ENCODE measurements around the gene UBE2D4.
A peak's percentile ranks its signal among the peaks of the same experiment; 100 is the strongest.

Gene UBE2D4

DNA sequence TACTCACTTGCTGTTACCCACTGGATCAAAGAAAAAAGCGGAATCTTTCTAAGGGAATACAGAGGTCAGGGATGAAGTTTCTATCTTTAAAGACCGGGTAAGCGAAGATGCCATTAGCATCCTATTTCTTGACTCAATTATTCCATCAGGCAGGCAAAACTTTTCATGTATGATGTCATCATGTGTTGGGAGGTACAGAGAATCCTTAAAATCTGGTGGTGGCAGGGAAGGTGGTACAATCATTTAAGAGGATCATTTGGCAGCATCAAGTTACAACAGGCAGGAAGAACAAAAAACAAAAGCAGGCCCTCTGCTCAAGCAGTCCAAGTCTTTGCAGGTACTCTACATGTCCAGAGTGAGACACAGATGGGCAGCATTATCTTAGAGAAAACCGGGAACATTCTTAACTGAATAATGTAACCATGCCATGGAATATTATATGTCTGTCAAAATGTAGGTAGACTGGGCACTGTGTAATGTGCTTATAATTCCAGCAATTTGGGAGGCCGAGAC lies 23.6 kb upstream of the UBE2D4 start:
- no peak overlapping the region for H3K4me3 ChIP-seq (ENCODE audit: low read depth, low read length)
- TF ChIP-seq, protein P1, sequence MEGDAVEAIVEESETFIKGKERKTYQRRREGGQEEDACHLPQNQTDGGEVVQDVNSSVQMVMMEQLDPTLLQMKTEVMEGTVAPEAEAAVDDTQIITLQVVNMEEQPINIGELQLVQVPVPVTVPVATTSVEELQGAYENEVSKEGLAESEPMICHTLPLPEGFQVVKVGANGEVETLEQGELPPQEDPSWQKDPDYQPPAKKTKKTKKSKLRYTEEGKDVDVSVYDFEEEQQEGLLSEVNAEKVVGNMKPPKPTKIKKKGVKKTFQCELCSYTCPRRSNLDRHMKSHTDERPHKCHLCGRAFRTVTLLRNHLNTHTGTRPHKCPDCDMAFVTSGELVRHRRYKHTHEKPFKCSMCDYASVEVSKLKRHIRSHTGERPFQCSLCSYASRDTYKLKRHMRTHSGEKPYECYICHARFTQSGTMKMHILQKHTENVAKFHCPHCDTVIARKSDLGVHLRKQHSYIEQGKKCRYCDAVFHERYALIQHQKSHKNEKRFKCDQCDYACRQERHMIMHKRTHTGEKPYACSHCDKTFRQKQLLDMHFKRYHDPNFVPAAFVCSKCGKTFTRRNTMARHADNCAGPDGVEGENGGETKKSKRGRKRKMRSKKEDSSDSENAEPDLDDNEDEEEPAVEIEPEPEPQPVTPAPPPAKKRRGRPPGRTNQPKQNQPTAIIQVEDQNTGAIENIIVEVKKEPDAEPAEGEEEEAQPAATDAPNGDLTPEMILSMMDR (IDR thresholded peaks at IDR 0.05; ENCODE audit: low read depth, low read length): no peak

DNA sequence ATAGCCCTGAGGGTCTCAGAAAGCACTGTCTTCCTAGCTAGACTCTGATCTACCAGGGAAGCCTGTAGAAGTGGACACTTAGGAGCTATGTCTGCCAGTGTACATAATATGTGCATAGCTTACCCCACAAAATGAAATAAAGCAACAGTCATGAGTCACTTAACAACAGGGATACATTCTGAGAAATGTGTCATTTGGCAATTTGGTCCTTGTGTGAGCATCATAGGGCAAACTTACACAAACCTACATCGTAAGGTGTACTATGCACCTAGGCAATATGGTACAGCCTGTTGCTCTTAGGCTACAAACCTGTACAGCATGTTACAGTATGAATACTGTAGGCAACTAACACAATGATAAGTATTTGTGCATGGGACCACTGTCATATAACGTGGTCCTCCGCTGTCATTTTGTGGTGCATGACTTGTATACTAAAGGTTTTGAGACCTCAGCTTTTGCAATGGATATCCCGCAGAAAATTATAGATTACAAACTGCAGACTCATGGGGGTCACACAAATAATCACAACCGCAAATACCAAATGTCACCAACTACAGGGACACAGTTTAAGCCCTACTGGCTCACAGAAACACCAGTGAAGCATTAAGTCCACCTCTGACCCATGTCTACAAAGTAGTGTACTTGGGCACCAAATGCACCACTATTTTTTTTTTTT lies 21.6 kb upstream of the UBE2D4 start:
- H3K4me3 ChIP-seq (ENCODE audit: low read depth, low read length): peak overlapping the region; percentile 76
- TF ChIP-seq, protein P1 (IDR thresholded peaks at IDR 0.05; ENCODE audit: low read depth, low read length): no peak

DNA sequence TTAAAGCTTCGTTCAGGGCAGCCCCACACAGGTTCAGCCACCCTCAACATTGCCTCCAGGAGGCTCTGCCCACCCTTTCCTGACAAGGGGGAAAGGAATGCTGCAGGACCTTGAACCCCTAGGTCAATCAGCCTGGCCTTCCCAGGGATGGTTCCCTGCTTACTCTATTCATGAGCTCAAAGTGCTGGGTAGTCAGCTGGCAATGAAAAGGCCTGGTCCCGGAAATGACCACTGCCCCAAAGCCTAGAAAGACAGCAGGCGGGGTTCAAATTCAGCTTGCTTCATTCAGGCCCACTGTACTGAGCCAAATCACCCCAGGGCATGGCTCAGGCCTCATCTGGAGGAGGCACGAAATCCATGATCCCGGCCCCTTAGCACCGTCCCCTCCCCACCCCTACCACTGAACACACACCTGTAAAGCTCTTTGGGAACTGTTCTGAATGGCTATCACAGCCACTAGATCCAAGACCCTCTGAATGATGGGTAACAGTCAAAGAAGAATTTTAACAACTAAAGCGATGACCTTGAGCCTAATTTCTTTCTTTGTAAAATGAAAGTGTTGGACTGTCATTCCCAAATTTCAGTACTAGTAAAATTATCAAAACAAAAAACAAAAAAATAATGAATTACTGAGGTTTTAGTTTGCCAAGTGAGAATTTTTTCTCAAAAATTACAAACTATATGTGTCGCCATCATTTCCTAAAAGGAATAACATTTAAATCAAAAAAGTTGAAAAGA lies 20.9 kb upstream of the UBE2D4 start:
- TF ChIP-seq, protein P1 (IDR thresholded peaks at IDR 0.05; ENCODE audit: low read depth, low read length): no peak
- peak overlapping the region; percentile 76 for H3K4me3 ChIP-seq (ENCODE audit: low read depth, low read length)

DNA sequence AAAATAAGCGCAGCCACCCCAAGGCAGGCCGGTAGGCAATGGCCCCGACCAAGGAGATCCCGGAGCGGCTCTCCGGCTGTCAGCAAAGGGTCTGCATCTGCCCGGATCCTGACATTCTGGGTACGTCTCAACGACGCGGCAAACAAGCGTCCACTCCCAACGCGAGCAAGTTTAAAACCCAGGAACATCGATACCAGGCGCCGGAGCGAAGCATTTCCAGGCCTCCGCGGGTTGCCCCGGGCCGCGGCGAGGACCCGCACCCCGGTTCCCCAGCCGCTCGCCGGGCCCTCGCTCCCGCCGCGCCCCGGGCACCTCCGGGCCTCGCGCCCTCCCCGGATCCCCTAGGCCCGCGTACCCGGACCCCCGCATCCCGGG lies 20.3 kb upstream of the UBE2D4 start:
- TF ChIP-seq, protein P1 (IDR thresholded peaks at IDR 0.05; ENCODE audit: low read depth, low read length): no peak
- peak overlapping the region; percentile 76 for H3K4me3 ChIP-seq (ENCODE audit: low read depth, low read length)

DNA sequence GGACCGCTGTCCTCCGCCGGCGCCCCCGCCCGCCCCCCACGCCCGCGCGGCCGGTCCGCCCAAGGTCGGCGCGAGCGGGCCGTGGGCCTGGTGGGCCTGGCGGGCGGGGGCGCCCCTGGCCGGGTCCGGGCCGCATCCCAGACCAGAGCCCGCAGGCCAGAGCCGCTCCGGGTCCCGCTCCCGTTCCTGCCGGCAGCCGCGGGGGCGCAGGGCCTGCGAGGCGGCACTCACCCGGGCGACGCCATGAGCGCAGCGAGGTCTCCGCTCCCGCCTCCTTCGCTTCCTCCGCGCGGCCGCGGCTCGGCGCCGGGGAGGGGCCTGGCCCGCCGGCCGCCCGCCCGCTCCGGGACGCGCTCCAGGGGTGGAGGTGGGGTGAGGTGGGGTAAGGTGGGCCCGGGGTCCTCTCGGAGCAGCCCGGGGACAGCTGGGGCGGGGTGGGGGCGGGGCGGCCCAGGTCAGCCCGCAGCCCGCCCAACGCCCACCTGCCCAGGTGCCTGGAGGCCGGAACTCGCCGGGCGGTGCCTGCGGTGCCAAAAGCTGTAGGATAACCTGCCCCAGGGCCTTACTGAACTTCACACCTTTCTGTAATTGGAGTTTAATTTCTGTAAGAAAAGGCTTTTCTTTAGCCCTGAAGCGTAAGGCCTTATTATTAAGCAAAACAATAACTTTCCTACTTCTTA lies 19.8 kb upstream of the UBE2D4 start, which contains the start of gene URGCP:
TSS of gene URGCP (minus strand) at position 266 of the 680 bp plus-strand sequence. CDS start at position 245, 21 bp downstream.
- H3K4me3 ChIP-seq (ENCODE audit: low read depth, low read length): peak within 1 kb of the TSS; percentile 76
- TF ChIP-seq, protein P1 (IDR thresholded peaks at IDR 0.05; ENCODE audit: low read depth, low read length): no peak

DNA sequence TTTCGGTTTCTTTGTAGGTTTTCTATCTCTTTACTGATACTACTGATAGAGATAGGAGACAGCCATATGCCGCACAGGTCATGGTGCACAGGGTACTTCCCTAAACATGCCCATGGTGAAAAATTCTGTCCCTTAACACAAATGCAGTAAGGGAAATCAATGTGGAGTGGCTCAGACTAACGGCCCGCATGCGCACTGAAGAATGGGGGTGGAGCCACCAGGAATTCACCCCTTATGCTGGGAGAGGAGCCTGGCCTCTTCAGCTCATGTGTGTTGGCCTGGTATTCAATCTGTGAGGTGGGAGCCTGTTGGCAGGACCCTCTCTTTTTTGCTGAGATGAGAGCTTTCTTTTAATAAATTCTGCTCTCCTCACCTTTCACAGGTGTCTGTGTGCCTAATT lies 11.4 kb upstream of the UBE2D4 start:
- TF ChIP-seq, protein P1 (IDR thresholded peaks at IDR 0.05; ENCODE audit: low read depth, low read length): no peak
- H3K4me3 ChIP-seq (ENCODE audit: low read depth, low read length): no peak overlapping the region

Measured in WI38 (cell line).